Epithelial cell of proximal tubule (primary cell): Measurements from ENCODE around the gene GET4. TPM values are rescaled to one million over a fixed set of nuclear protein-coding genes. Genes with fewer than 3 reads are reported as not detected.

Experiments
- DNase-seq: peaks from one replicate; pipeline ENCODE4 v3.0.0-alpha.2; 2011; ENCODE audit warnings: low read depth
- H3K4me3 ChIP-seq: 2 replicates; pipeline ENCODE4 v1.5.1; 2011; ENCODE audit warnings: low read depth, mild to moderate bottlenecking, low read length
- total RNA-seq: library from RNA; depleted of rRNA; stranded (reverse); fragments of >200 nt; gene quantifications from 2 replicates; pipeline ENCODE4 v1.2.3, GENCODE V29; 2015
- TF ChIP-seq, protein P1 (sequence below): conservative IDR thresholded peaks from 2 replicates; pipeline ENCODE4 v1.5.1; 2012; ENCODE audit warnings: low read depth, mild to moderate bottlenecking, low read length

Gene GET4
- total RNA-seq, 1 donor from 2014 or later = 32.6 TPM

DNA sequence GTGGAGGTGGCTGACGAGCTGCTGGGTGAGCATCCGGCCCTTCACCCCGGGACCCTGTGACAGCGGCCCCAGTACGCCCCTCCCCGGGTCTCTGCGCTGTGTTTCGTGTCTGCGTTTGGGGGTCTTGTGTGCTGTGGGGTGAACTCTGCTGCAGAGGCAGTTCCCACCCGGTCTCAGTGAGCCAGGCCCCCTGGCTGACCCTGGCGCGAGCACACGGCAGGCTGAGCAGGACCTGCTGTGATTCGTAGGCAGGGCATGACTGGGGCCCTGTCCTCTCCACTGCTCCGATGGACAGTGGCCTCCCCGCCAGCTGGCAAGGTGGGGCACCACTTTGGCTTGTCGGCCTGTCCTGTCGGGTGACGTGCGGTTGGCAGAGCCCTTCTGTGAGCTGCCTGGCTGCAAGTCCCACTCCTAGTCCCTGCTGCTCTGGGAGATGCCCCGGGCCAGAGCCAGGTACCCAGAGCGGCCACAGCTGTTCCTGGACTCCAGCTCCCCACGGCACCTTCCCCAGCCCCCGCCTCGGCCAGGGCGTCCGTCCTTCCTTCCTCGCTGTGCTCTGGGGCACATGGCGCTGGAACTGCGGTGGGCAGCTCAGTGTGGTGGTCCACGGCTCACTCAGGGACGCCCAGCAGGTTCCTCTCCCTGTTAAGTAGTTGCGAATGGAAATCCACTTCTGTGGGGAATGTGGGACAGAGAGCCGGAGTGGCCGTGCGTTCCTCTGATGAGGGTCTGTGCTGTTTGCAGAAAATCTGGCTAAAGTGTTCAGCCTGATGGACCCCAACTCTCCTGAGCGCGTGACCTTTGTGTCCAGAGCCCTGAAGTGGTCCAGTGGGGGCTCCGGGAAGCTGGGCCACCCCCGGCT lies 10.5 kb downstream of the GET4 start:
- TF ChIP-seq, protein P1, sequence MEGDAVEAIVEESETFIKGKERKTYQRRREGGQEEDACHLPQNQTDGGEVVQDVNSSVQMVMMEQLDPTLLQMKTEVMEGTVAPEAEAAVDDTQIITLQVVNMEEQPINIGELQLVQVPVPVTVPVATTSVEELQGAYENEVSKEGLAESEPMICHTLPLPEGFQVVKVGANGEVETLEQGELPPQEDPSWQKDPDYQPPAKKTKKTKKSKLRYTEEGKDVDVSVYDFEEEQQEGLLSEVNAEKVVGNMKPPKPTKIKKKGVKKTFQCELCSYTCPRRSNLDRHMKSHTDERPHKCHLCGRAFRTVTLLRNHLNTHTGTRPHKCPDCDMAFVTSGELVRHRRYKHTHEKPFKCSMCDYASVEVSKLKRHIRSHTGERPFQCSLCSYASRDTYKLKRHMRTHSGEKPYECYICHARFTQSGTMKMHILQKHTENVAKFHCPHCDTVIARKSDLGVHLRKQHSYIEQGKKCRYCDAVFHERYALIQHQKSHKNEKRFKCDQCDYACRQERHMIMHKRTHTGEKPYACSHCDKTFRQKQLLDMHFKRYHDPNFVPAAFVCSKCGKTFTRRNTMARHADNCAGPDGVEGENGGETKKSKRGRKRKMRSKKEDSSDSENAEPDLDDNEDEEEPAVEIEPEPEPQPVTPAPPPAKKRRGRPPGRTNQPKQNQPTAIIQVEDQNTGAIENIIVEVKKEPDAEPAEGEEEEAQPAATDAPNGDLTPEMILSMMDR = no peak
- H3K4me3 ChIP-seq = no peak overlapping the region
- no peak for DNase-seq

DNA sequence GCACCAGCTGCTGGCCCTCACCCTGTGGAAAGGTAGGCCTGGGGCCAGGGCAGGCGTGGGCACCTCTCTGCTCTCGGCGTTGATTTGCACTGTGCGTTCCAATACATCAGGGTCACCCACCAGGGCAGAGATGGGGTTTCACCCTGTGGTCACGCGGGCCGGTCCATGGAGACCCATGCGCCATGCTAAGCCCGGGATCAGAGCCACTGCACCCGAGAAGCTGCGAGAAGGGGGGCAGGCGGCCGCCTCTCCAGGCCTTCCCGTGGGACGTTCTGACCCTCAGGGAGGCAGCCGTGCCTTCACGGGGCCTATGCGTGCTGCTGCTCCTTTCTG lies 11.1 kb downstream of the GET4 start:
- H3K4me3 ChIP-seq = no peak overlapping the region
- TF ChIP-seq, protein P1 = no peak
- no peak for DNase-seq

DNA sequence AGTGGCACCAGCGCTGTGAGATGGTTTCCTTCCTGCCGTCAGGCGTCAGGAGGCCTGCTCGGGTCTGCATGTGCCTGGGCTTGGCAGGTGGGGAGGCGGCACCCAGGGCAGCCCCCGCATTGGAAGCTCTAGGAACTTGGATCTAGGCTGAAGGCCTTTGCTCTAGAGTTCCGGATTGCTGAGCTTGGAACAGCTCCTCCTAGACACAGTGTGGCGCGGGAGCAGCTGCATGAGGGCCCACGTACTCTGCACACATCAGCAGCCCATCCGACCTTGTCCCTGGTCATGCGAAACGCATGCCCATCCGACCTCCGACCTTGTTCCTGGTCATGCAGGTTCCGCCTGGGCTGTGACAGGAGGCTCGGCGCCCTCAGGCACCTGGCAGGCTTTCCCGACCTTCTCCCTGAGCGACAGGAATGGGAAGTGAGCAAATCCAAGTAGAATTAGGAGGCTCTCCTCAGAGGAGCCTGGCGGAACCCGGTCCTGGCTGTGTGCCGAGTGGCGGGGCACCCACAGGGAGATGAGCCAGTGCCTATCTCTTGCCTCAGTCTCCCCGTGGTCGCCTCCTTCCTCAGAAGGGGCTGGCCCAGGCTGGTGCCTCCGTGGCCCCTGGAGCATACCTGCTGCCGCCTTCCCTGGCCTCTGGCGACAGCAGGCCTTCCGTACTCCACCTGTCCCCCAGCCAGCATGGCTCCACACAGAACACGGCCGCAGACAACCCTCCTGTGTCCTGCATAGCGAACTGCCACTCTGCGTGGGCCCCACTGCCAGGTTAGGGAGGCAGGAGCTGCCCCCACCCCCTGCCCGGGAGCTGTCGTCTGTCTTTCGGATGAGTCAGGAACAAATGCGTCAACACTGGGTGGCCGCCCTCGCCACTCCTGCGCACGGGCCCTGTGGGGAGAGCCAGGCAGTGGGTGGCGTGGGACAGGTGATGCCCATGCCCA lies 12.0 kb downstream of the GET4 start:
- DNase-seq = no peak
- no peak overlapping the region for H3K4me3 ChIP-seq
- TF ChIP-seq, protein P1 = no peak

DNA sequence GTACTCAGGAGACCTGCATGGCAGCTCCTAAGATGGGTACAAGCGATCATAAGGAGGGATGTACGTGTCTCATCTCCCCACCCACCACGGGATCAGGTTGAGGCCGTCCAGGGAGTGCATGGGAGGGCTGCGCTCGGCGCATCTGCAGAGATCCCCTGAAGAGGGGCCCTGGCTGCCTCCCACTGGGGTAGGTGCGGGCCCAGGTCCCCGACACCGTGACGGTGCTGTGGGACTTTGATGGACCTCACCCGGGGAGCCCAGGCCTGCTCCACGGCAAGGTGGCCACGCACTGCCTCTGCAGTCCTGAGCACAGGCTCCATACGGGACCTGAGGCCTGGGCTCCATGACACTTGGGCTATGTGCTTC lies 12.7 kb downstream of the GET4 start:
- no peak overlapping the region for H3K4me3 ChIP-seq
- DNase-seq = no peak
- TF ChIP-seq, protein P1 = no peak

DNA sequence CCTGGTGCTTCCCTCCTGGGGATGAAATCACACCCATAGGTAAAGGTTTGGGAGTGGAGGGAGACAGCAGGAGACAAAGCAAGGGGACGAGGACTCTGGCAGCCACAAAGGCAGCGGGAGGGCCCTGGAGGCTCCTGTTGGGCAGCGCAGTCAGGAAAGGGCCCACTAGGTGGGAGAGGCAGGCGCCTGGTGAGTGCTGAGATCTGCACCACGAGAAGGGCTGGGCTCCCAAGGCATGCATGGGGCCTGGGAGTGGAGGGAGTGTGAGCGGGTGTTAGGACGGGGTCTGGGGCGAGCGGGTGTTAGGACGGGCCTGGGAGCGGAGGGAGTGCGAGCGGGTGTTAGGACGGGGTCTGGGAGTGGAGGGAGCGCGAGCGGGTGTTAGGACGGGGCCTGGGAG lies 13.0 kb downstream of the GET4 start:
- no peak for DNase-seq
- TF ChIP-seq, protein P1 = no peak
- H3K4me3 ChIP-seq = no peak overlapping the region

DNA sequence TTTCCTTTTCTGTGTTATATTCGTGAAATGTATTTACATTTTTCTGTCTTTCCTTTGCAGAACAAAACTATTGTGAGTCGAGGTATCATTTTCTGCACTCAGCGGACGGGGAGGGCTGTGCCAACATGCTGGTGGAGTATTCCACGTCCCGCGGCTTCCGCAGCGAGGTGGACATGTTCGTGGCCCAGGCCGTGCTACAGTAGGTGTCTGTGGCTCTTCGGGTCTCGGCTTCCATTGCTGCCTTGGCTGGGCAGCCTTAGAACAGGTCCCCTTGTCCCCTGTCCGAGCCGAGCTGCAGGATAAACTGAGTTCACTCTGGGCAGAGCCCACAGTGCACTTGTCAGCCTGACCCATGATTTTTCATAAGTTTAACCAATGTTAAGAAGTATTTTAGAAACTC lies 14.5 kb downstream of the GET4 start:
- TF ChIP-seq, protein P1 = no peak
- DNase-seq = no peak
- H3K4me3 ChIP-seq = no peak overlapping the region
